ENCODE data around the gene INPP5K. TPM values are rescaled to one million over a fixed set of nuclear protein-coding genes. Genes with fewer than 3 reads are reported as not detected.
A peak's percentile ranks its signal among the peaks of the same experiment; 100 is the strongest.

The INPP5K gene
- total and polyA plus RNA-seq, 10 of the 15 experiments (the other 5 are each of a cell fraction or from before 2014, with no cell fraction given), result 0.58 to 41.2 (median 23.3) TPM

- POLR2A ChIA-PET, result interaction anchor here (0.6 to 1.5 kb wide), 6 partner anchors 10 to 146 kb away, joined by 3 to 8 read pairs (median 3); partner anchors contain the start of gene INPP5K
- in situ Hi-C loops (cut with MboI) (no loop called here), intact Hi-C loops (cut with micrococcal nuclease; ENCODE audit: unreplicated experiment) (loop anchor here (2.0 kb wide), 1 partner anchor 31 kb away; the partner anchor contains the start of gene CRK)
- no peaks in the 10 kb centered on the region for H3K9me3 ChIP-seq (replicated peaks; ENCODE audit: control insufficient read depth, insufficient read depth, low read length)
- SMC1A ChIA-PET (ENCODE audit: uncharacterized antibody, unreplicated experiment), result interaction anchor here (1.0 to 3.9 kb wide), 3 partner anchors 28 to 127 kb away, joined by 3 to 20 read pairs (median 3); partner anchors contain the start of gene INPP5K
- CTCF ChIA-PET, result interaction anchor here (0.6 to 1.6 kb wide), 6 partner anchors 23 to 786 kb away, joined by 3 to 7 read pairs (median 4); no protein-coding TSS in a partner anchor
- no peaks in the 10 kb centered on the region for H3K27me3 ChIP-seq (replicated peaks in 1 of 2; ENCODE audit: control insufficient read depth in 2 of 2, insufficient read depth in 2 of 2, low read length in 1 of 2)
- FAIRE-seq (peak; percentile 49), DNase-seq (ENCODE audit: low read depth, low spot score) (no peak), ATAC-seq (peak; percentile 53)
- peaks cover 22% of the 10 kb centered on the region for H3K4me1 ChIP-seq (ENCODE audit: control insufficient read depth, insufficient read depth, low read length)
- 4% methylated on average over 44 of the region's 72 CpGs for WGBS (ENCODE audit: insufficient coverage, insufficient replicate concordance, low lambda C conversion rate, missing lambda C conversion rate)
- H3K9ac ChIP-seq (ENCODE audit: control insufficient read depth, insufficient read depth, low read length), result peak overlapping the region; percentile 70
- H3K4me2 ChIP-seq (ENCODE audit: control insufficient read depth, insufficient read depth), result peak overlapping the region; percentile 83
- H4K20me1 ChIP-seq (ENCODE audit: control insufficient read depth, insufficient read depth), result no peaks in the 10 kb centered on the region
- H3K79me2 ChIP-seq (ENCODE audit: control insufficient read depth, insufficient read depth, low read length), result peaks cover 12% of the 10 kb centered on the region
- peak overlapping the region; percentile 68 for H3K4me3 ChIP-seq
- H2AFZ ChIP-seq (ENCODE audit: control insufficient read depth, low read depth, low read length), result peak overlapping the region; percentile 58
- RAD21 ChIA-PET (ENCODE audit: unreplicated experiment), result interaction anchor here (0.9 to 2.5 kb wide), 7 partner anchors 25 to 141 kb away, joined by 3 to 11 read pairs (median 4); partner anchors contain the start of genes CRK, INPP5K and SLC43A2
- H3K27ac ChIP-seq (ENCODE audit: control insufficient read depth, insufficient read depth), result peak overlapping the region; percentile 84
- H3K36me3 ChIP-seq (ENCODE audit: control insufficient read depth in 2 of 2, insufficient read depth in 2 of 2, low read length in 1 of 2), result no peaks in the 10 kb centered on the region; a peak in 2 of 4 replicates
- no TSS peak for BruUV-seq (replicated peaks)
- TF ChIP-seq EP300 (IDR thresholded peaks at IDR 0.05; ENCODE audit: borderline replicate concordance in 1 of 2, control insufficient read depth in 1 of 2, low read depth in 2 of 2, low read length in 2 of 2), result no peak
- no peak for TF ChIP-seq SMC3 (IDR thresholded peaks at IDR 0.05; ENCODE audit: borderline replicate concordance, low read length)
- TF ChIP-seq ZZZ3 (IDR thresholded peaks at IDR 0.05; ENCODE audit: control insufficient read depth, insufficient read length, low read depth), result no peak
- TF ChIP-seq ZNF384 (IDR thresholded peaks at IDR 0.05; ENCODE audit: borderline replicate concordance, low read depth, low read length), result no peak
- TF ChIP-seq CHD2 (IDR thresholded peaks at IDR 0.05; ENCODE audit: borderline replicate concordance, low read depth, low read length), result no peak
- TF ChIP-seq SMAD1 (IDR thresholded peaks at IDR 0.05; ENCODE audit: low read depth, partially characterized antibody), result no peak
- TF ChIP-seq BCL11A (IDR thresholded peaks at IDR 0.05; ENCODE audit: low read depth, low read length), result no peak
- TF ChIP-seq CREB1 (IDR thresholded peaks at IDR 0.05; ENCODE audit: low read depth), result peak; percentile 45; the same call in 1 of the 2 replicates
- TF ChIP-seq CEBPB (IDR thresholded peaks at IDR 0.05; ENCODE audit: borderline replicate concordance in 1 of 2, low read depth in 2 of 2, low read length in 2 of 2), result no peak
- TF ChIP-seq CBX3 (IDR thresholded peaks at IDR 0.05; ENCODE audit: borderline replicate concordance, low read depth), result no peak
- no peak for TF ChIP-seq MTA3 (IDR thresholded peaks at IDR 0.05; ENCODE audit: borderline replicate concordance, low read length)
- TF ChIP-seq POLR2AphosphoS5 (IDR thresholded peaks at IDR 0.05; ENCODE audit: low read length), result no peak
- no peak for TF ChIP-seq PAX5 (IDR thresholded peaks at IDR 0.05; ENCODE audit: borderline replicate concordance, low read depth, low read length)
- no peak for TF ChIP-seq PBX3 (IDR thresholded peaks at IDR 0.05; ENCODE audit: insufficient replicate concordance, low read depth, low read length)
- 0 out of 2 replicates have a peak, but pooled peaks have one; percentile 24 for TF ChIP-seq POLR2AphosphoS2 (IDR thresholded peaks at IDR 0.05; ENCODE audit: low read depth, low read length)
- TF ChIP-seq MEF2A (IDR thresholded peaks at IDR 0.05; ENCODE audit: insufficient read depth, low read depth, low read length), result no peak
- peak; percentile 62 for TF ChIP-seq ZNF687 (IDR thresholded peaks at IDR 0.05)
Measured at GRCh38 chr17:1487939-1488825, 28.2 kb downstream of the INPP5K start.
